Activated CD8-positive, alpha-beta memory T cell treated with anti-CD3 and anti-CD28 coated beads, Interleukin-2, amount 50 U/mL, for 48 hours (primary cell): ENCODE measurements around the gene ZNF585A.
"Not testable (repeated sequence)": the region's sequence is repeated elsewhere in the genome, so short reads cannot be mapped to it uniquely, and the experiment has no call there.

Source experiments
- DNase-seq: peaks from one replicate; pipeline ENCODE4 v3.0.0-alpha.2; 2020

Gene ZNF585A

DNA sequence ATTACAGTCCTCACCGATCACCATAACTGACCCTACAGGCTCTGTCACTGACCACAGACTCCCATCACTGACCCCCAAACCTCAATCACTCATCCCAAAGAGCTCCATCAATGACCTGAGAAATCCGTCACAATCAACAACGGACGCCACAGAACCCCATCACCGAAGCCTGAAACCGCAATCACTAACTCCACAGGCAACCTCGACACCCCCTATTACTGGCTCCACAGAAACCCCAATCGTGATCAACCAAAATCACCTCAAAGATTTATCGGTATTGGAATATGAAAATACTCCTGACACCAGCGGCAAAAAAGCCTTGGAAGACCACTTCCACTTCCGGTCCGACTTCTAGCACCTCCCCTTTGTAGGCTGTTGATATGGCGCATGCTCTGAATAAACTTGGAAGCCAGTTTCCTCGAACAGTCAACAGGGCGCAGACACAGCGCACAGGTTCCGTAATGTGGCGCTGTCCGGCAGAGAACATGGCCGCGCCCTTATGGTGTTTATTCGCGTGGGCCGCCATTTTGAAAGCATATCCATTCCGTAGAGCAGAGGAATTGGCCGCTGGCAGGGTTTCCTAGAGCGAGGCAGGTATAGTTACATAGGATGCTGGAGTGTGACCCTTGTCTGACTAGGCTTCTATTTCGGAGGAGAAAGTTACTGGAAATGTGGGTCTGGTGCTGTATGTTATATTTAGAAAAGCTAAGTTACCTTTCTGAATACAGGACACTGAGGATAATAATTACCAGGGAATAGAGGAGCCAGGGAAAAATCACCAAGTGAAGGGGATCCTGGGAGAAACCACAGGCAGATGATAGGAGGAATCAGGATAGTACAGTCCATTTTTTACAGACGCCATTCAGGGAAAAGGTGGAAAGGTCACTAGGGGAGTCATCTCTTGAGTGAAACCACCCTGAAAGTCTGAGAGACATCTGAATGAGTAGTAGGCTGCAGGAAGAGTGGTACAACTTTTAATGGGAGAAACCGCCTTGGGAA lies at the start of gene ZNF585A:
TSS of gene ZNF585A (minus strand) at position 328 of the 999 bp plus-strand sequence. CDS start 2,785 bp downstream, outside the sequence.
- peak; percentile 89 for DNase-seq

DNA sequence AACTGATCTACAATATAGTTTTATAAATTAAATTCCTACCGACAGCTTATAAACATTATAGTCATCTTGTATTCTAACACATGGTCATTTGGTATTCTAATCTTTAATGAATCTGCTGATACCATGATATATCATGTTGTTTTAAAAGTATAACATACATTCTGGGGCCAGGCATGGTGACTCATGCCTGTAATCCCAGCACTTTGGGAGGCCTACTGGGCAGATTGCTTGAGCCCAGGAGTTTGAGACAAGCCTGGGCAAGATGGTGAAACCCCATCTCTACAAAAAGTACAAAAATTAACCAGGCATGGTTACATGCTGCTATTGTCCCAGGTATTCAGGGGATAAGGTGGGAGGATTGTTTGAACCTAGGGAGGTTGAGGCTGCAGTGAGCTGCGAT lies 48.6 kb upstream of the ZNF585A start:
- no peak for DNase-seq

DNA sequence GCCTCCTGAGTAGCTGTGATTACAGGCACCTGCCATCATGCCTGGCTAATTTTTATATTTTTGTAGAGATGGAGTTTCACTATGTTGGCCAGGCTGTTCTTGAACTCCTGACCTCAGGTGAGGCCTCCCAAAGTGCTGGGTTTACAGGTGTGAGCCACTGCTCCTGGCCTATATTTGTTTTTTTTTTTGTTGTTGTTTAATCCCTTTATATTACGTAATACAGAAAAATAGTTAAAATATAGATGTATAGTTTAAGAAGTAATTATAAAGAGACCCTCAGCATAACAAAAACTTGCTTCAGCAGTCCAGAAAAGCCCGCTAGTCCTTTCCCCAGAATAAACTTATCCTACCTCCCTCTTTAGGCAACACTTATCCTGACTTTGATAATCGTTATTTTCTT lies 47.9 kb upstream of the ZNF585A start:
- no peak for DNase-seq

DNA sequence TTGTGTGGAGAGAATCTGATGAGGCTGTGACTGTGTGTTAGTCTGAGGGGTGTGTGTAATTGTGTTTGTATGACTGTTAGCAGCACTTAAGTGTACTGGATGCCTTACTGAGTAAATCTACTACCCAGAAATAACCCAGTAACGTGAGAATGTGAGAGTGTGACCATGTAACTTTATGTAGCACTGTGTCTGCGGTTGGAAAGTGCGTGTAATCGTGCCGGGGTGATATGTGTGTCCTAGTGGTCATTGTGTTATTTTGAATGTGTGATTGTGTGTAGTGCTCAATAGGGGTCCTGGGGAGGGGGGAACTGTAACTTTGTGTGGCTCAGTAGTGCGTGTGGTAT lies 46.1 kb upstream of the ZNF585A start:
- no peak for DNase-seq

DNA sequence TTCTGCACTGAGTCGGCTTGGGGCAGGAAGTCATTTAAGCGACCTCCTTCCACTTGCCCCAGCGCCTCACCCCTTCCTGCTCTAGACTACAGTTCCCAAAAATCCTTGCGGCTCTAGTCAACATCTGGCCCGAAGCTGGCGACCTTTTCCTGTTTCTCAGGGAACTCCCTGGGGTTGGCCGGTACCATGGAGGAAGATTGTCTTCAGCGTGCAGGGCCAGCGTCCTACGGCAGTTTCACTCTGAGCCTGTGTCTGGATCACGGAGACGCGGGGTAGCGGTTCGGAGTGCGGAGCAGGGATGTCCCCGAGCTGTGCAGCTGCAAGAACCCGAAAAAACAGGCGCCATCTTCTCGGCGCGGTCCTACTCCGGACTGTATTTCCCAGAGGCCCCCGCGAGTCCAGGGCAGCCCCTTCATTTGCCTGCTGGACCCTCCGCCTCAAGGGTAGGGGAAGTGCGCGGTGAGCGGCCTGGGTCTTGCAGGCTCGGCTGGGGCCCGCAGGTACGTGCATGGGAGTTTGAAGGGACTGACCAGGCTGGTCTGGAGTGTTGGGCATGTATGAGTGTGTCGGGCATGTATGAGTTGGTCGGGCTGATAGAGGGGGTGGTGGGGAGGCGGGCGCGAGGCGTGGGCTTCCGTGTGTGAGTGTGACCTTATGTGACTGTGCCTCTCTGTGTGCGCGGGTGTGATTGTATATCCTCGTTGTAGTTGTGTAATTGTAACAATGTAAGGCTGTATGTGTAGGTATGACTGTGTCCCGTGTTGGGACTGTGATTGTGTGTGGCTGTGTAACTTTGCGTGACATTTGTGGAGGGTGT lies 45.5 kb upstream of the ZNF585A start, which contains the start of gene ZNF383:
TSS of gene ZNF383 (plus strand) at position 440 of the 817 bp plus-strand sequence. CDS start 12,240 bp downstream, outside the sequence.
- DNase-seq, result peak; percentile 88

DNA sequence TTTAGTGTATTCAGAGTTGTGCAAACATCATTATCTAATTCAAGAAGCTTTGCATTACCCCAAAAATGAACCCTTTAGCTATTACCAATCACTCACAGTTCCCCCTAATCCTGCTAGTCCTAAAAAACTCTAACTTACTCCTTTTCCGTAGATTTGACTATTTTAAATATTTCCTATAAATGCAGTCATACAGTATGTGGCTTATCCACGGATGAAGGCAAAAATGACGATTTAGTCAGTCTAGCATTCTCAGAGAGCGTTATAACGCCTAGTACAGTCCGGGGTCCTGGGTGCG lies 44.9 kb upstream of the ZNF585A start:
- no peak for DNase-seq

DNA sequence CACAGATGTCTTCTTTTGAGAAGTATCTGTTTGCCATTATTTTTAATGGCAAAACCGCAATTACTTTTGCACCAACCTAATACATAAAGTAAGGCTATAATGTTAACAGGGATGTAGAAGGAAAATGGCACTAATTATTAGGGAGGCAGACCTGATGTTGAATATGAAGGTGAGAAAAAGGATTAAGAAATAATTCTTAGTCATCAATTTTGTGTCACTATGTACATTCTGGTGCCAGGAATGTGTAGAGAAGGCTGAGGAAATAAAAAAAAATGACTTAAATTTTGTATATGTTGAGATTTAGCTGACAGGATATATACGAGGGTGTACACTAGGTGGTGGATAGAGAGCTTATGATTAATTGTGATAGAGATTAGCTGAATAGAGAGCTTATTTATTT lies 25.3 kb upstream of the ZNF585A start:
- no peak for DNase-seq

DNA sequence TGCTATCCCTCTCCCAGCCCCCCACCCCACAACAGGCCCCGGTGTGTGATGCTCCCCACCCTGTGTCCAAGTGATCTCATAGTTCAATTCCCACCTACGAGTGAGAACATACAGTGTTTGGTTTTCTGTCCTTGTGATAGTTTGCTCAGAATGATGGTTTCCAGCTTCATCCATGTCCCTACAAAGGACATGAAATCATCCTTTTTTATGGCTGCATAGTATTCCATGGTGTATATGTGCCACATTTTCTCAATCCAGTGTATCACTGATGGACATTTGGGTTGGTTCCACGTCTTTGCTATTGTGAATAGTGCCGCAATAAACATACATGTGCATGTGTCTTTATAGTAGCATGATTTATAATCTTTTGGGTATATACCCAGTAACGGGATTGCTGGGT lies 24.6 kb upstream of the ZNF585A start:
- DNase-seq, result not testable (repeated sequence)

DNA sequence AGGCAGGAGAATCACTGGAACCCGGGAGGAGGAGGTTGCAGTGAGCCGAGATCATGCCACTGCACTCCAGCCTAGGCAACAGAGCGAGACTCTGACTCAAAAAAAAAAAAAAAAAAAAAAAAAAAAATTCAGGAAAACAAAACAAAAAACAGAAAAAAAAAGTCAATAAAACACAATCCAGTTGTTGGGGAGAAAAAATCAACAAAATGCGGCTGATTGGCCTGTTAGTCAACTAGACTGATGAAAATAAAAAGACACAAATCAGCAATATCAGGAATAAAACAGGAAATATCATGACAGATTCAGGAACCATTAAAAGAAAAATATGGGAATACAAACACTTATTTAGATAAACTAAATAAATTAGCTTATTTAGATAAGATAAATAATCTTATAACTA lies 22.8 kb upstream of the ZNF585A start:
- DNase-seq, result not testable (repeated sequence)

DNA sequence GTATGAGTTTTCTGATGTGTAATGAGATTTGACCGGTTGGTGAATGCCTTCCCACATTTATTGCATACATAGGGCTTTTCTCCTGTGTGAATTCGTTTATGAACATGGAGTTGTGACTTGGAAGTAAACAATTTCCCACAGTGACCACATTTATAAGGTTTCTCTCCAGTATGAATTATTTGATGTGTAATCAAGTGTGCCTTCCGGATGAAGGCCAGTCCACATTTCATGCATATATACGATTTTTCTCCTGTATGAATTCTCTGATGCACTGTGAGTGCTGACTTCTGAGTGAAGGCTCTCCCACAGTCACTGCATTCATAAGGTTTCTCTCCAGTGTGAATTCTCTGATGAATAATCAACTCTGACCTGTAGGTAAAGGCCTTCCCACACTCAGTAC lies 13.6 kb upstream of the ZNF585A start:
- DNase-seq, result not testable (repeated sequence)

DNA sequence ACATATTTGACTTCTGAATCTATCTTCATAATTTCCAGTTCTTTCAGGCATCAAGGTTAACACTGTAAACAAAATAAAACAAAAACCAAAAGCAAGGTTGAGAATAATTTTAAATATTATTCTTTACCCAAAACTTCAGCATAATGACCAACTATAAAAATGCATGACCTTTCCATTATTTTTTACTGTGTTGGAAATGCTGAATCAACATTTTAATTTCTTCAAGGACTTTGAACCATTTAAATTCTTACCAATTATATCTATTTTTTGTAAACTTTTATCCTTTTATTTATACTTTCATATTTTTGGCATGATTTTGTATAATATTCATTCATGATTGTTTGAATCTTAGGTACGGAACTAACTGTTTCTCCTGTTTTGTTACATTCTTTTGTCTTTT lies 6.9 kb downstream of the ZNF585A start:
- no peak for DNase-seq

DNA sequence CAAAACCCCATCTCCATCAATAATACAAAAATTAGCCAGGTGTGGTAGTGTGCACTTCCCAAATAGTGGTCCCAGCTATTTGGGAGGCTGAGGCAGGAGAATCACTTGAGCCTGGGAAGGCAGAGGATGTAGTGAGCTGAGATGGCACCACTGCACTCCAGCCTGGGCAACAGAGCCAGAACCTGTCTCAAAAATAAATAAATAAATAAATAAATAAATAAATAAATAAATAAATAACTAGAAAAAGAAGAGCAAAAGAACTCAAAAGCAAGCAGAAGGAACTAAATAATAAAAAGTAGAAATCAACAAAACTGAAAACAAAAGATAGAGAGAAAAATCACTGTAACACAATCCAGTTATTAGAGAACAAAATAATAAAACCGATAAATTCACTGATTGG lies 12.3 kb downstream of the ZNF585A start:
- DNase-seq, result no peak

DNA sequence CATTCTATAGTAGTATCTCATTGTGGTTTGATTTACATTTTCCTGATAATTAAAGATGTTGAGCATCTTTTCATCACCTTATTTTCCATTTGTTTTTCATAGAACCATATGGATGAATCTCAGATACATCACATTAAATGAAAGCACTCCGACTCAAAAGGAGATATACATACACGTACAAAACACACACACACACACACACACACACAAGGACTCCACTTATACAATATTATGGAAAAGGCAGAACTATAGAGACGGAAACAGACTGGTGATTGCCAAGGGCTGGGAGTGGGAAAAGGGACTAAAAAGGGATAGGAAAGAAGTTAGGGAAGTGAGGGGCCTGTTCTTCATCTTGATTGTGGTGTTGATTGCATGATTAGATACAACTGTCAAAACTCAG lies 24.3 kb downstream of the ZNF585A start:
- no peak for DNase-seq

DNA sequence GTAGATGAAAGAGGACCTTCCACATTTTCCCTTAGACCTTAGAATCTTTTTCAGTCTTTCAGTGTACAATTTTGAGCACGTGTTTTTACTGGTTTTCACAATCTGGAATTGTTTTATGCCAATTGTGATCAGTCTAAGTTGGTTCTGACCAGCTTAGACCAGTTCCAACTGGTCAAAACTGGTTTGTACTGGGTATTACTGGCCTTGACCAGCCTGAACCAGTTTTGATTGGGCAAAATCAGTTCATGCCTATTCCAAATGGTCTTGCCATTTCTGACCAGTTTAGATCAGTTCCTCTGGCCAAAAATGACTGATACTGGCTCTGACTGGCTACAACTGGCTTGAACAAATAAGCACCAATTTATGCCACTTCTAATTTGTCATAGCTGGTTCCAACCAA lies 36.4 kb downstream of the ZNF585A start:
- no peak for DNase-seq

DNA sequence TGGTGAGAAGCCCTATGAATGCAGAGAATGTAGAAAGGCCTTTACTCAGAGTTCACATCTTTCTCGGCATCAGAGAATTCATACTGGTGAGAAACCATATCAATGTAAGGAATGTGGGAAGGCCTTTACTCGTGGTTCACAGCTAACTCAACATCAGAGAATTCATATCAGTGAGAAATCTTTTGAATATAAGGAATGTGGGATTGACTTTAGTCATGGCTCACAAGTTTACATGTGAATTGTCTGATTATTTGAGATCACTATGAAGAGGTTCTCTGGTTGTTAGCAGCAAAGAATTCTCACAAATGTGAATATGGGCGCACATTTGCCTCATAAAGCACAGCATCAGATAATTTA lies 43.7 kb downstream of the ZNF585A start:
- no peak for DNase-seq

DNA sequence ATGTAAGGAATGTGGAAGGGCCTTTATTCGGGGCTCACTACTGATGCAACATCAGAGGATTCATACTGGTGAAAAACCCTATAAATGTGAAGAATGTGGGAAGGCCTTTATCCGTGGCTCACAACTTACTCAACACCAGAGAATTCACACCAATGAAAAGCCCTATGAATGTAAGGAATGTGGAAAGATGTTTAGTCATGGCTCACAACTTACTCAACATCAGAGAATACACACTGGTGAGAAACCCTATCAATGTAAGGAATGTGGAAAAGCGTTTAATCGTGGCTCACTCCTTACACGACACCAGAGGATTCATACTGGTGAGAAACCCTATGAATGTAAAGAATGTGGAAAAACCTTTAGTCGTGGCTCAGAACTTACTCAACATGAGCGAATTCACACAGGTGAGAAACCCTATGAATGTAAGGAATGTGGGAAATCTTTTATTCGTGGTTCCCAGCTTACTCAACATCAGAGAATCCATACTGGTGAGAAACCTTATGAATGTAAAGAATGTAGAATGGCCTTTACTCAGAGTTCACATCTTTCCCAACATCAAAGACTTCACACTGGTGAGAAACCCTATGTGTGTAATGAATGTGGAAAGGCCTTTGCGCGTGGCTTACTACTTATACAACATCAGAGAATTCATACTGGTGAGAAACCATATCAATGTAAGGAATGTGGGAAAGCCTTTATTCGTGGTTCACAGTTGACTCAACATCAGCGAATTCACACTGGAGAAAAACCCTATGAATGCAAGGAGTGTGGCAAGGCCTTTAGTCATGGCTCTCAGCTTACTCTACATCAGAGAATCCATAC lies 44.3 kb downstream of the ZNF585A start:
- no peak for DNase-seq

DNA sequence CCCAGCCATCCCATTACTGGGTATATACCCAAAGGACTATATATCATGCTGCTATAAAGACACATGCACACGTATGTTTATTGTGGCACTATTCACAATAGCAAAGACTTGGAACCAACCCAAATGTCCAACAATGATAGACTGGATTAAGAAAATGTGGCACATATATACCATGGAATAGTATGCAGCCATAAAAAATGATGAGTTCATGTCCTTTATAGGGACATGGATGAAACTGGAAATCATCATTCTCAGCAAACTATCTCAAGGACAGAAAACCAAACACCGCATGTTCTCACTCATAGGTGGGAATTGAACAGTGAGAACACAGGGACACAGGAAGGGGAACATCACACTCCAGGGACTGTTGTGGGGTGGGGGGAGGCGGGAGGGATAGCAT lies 50.4 kb downstream of the ZNF585A start:
- not testable (repeated sequence) for DNase-seq

DNA sequence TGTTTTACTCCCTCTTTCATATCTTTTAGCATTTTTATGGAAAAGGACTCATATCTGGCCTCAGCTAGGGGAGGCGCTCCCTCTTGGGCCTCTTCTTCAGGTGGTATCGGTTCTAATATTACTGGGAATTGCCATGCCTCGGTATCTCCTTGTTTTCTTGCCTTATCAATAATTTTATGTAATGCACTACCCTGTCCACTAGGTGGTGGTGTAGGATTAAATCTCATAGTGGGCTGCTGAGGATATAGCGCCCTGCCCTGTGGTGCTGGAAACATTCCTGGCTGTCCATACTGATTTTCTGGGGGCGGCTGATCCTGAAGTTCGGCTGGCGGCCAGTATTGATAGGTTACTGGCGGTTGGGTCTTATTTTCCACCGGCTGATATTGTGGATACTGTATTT lies 58.5 kb downstream of the ZNF585A start:
- no peak for DNase-seq

DNA sequence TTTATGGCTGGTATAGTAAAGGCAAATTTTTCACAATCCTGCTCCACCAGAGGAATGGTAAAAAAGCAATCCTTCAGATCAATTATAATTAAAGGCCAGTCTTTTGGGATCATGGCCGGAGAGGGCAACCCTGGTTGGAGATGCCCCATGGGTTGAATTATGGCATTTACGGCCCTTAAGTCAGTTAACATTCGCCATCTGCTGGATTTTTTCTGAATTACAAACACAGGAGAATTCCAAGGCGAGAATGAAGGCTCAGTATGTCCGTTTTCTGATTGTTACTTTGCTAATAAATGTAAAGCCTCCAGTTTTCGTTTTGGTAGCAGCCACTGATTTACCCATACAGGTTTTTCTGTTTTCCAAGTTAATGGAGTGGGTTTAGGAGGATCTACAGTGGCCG lies 60.7 kb downstream of the ZNF585A start:
- not testable (repeated sequence) for DNase-seq

DNA sequence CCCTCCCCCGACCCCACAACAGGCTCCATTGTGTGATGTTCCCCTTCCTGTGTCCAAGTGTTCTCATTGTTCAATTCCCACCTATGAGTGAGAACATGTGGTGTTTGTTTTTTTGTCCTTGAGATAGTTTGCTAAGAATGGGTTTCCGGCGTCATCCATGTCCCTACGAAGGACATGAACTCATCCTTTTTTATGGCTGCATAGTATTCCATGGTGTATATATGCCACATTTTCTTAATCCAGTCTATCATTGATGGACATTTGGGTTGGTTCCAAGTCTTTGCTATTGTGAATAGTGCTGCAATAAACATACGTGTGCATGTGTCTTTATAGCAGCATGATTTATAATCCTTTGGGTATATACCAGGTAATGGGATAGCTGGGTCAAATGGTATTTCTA lies 68.4 kb downstream of the ZNF585A start:
- DNase-seq, result not testable (repeated sequence)

DNA sequence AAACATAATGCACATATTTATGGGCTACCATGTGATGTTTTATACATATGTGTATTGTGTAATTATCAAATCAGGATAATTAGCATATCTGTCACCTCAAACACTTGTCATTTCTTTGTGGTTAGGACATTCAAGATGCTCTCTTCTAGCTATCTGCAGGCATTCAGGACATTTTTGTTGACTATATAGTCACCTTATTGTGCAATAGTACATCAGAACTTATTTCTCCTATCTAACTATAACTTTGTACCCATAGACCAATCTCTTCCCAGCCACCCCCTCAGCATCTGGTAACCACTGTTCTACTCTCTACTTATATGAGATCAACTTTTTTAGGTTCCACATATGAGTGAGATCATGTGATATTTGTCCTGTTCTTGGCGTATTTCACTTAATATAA lies 73.9 kb downstream of the ZNF585A start:
- DNase-seq, result no peak

DNA sequence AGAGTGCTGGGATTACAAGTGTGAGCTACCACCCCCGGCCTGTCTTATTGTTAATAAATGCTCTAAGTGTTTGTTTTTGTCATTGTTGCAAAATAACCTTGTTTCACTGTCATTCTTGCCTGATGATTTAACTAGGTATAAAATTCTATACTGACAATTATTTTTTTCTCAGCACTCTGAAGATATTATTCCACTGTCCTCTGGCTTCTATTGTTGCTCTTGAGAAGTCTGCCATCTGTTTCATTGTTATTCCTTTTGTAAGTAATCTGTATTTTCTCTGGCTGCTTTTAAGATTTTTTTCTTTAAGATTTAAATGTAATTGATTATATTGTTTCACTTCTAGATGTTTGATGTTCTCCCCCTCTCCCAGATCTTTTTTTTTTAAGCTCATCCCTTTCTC lies 76.6 kb downstream of the ZNF585A start:
- DNase-seq, result no peak
